ENCODE results near the gene SUMO1. TPM values are rescaled to one million over a fixed set of nuclear protein-coding genes. Genes with fewer than 3 reads are reported as not detected.

SUMO1 gene
- total and polyA plus RNA-seq, 2 donors (not counting 1 experiment from before 2014, with no cell fraction given) = 15.6 to 60.0 TPM

GRCh38 chr2:202186641-202187202, 51.7 kb downstream of the SUMO1 start:
- TF ChIP-seq EZH2 (IDR thresholded peaks at IDR 0.05; ENCODE audit: borderline replicate concordance, insufficient read depth, low read depth, low read length, poor library complexity, severe bottlenecking) = no peak
- TF ChIP-seq, protein P1, sequence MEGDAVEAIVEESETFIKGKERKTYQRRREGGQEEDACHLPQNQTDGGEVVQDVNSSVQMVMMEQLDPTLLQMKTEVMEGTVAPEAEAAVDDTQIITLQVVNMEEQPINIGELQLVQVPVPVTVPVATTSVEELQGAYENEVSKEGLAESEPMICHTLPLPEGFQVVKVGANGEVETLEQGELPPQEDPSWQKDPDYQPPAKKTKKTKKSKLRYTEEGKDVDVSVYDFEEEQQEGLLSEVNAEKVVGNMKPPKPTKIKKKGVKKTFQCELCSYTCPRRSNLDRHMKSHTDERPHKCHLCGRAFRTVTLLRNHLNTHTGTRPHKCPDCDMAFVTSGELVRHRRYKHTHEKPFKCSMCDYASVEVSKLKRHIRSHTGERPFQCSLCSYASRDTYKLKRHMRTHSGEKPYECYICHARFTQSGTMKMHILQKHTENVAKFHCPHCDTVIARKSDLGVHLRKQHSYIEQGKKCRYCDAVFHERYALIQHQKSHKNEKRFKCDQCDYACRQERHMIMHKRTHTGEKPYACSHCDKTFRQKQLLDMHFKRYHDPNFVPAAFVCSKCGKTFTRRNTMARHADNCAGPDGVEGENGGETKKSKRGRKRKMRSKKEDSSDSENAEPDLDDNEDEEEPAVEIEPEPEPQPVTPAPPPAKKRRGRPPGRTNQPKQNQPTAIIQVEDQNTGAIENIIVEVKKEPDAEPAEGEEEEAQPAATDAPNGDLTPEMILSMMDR (IDR thresholded peaks at IDR 0.05) = no peak
- Mint-ChIP-seq H3K9me3 (ENCODE audit: insufficient read depth) (no peaks in the 10 kb centered on the region), H3K27me3 (peaks cover 36% of the 10 kb centered on the region), H3K4me3 (no peak overlapping the region), H3K27ac (no peak overlapping the region), H3K4me1 (no peaks in the 10 kb centered on the region)
- no peak overlapping the region for H3K27ac ChIP-seq (ENCODE audit: low read length in 2 of 2)
- H3K27me3 ChIP-seq (replicated peaks in 1 of 4; ENCODE audit: control extremely low read depth in 1 of 4, control insufficient read depth in 3 of 4, insufficient read depth in 4 of 4, low read length in 3 of 4) = no peaks in the 10 kb centered on the region
- ChIA-PET POLR2A (no interaction called here), CTCF (no interaction called here)
- no peak overlapping the region for H2AFZ ChIP-seq (ENCODE audit: insufficient read depth, low read depth, low read length, poor library complexity, severe bottlenecking)
- H4K20me1 ChIP-seq (ENCODE audit: control insufficient read depth, insufficient read depth, low read length, poor library complexity, severe bottlenecking) = no peaks in the 10 kb centered on the region
- H3K4me3 ChIP-seq (ENCODE audit: control extremely low read depth in 1 of 5, extremely low read depth in 1 of 5, insufficient read depth in 1 of 5, low read depth in 2 of 5, low read length in 4 of 5) = no peak overlapping the region
- H3K4me2 ChIP-seq (replicated peaks; ENCODE audit: low read depth, low read length, poor library complexity, severe bottlenecking) = no peak overlapping the region
- 100% methylated on average over 2 of the region's 4 CpGs for WGBS (ENCODE audit: insufficient coverage)
- no peak for ATAC-seq (ENCODE audit: low read depth)
- no peaks in the 10 kb centered on the region for H3K79me2 ChIP-seq (ENCODE audit: control insufficient read depth, insufficient read depth, low read length)
- DNase-seq = no peak
- intact Hi-C loops (cut with micrococcal nuclease) = no loop called here
- H3K36me3 ChIP-seq (replicated peaks in 1 of 2; ENCODE audit: control extremely low read depth in 1 of 2, control insufficient read depth in 1 of 2, extremely low read depth in 1 of 2, insufficient read depth in 2 of 2, low read length in 1 of 2) = no peaks in the 10 kb centered on the region
- H3K9me3 ChIP-seq (ENCODE audit: control extremely low read depth in 1 of 3, control insufficient read depth in 2 of 3, insufficient read depth in 1 of 3, low read length in 2 of 3) = no peaks in the 10 kb centered on the region
- H3K4me1 ChIP-seq (ENCODE audit: control insufficient read depth in 2 of 2, insufficient read depth in 2 of 2, low read length in 2 of 2) = no peaks in the 10 kb centered on the region
- H3K9ac ChIP-seq (ENCODE audit: low read length) = no peak overlapping the region

GRCh38 chr2:202185156-202185555, 53.2 kb downstream of the SUMO1 start:
- ChIA-PET CTCF (interaction anchor here (0.8 kb wide), 1 partner anchor 10 kb away, joined by 3 read pairs; no protein-coding TSS in a partner anchor), POLR2A (no interaction called here)
- intact Hi-C loops (cut with micrococcal nuclease) = no loop called here
- no peak for ATAC-seq (ENCODE audit: low read depth)
- H3K27me3 ChIP-seq (replicated peaks in 1 of 4; ENCODE audit: control extremely low read depth in 1 of 4, control insufficient read depth in 3 of 4, insufficient read depth in 4 of 4, low read length in 3 of 4) = no peaks in the 10 kb centered on the region
- H3K4me3 ChIP-seq (ENCODE audit: control extremely low read depth in 1 of 5, extremely low read depth in 1 of 5, insufficient read depth in 1 of 5, low read depth in 2 of 5, low read length in 4 of 5) = no peak overlapping the region
- H3K36me3 ChIP-seq (replicated peaks in 1 of 2; ENCODE audit: control extremely low read depth in 1 of 2, control insufficient read depth in 1 of 2, extremely low read depth in 1 of 2, insufficient read depth in 2 of 2, low read length in 1 of 2) = no peaks in the 10 kb centered on the region
- no peaks in the 10 kb centered on the region for H3K4me1 ChIP-seq (ENCODE audit: control insufficient read depth in 2 of 2, insufficient read depth in 2 of 2, low read length in 2 of 2)
- TF ChIP-seq, protein P1 (IDR thresholded peaks at IDR 0.05) = no peak
- TF ChIP-seq EZH2 (IDR thresholded peaks at IDR 0.05; ENCODE audit: borderline replicate concordance, insufficient read depth, low read depth, low read length, poor library complexity, severe bottlenecking) = no peak
- no peak overlapping the region for H3K27ac ChIP-seq (ENCODE audit: low read length in 2 of 2)
- no peak for DNase-seq
- H3K27ac Mint-ChIP-seq = no peak overlapping the region
- no peaks in the 10 kb centered on the region for H4K20me1 ChIP-seq (ENCODE audit: control insufficient read depth, insufficient read depth, low read length, poor library complexity, severe bottlenecking)
- H3K9me3 ChIP-seq (ENCODE audit: control extremely low read depth in 1 of 3, control insufficient read depth in 2 of 3, insufficient read depth in 1 of 3, low read length in 2 of 3) = no peaks in the 10 kb centered on the region
- peaks cover 36% of the 10 kb centered on the region for H3K27me3 Mint-ChIP-seq
- H3K4me1 Mint-ChIP-seq = no peaks in the 10 kb centered on the region
- no peak overlapping the region for H3K4me3 Mint-ChIP-seq
- H3K79me2 ChIP-seq (ENCODE audit: control insufficient read depth, insufficient read depth, low read length) = no peaks in the 10 kb centered on the region
- no peak overlapping the region for H2AFZ ChIP-seq (ENCODE audit: insufficient read depth, low read depth, low read length, poor library complexity, severe bottlenecking)
- no peak overlapping the region for H3K4me2 ChIP-seq (replicated peaks; ENCODE audit: low read depth, low read length, poor library complexity, severe bottlenecking)
- no peaks in the 10 kb centered on the region for H3K9me3 Mint-ChIP-seq (ENCODE audit: insufficient read depth)
- WGBS (ENCODE audit: insufficient coverage) = 90% methylated on average over 4 of the region's 6 CpGs
- no peak overlapping the region for H3K9ac ChIP-seq (ENCODE audit: low read length)

Measured in B cell (primary cell).